Measurements from ENCODE around the gene TCF15. TPM values are rescaled to one million over a fixed set of nuclear protein-coding genes. Genes with fewer than 3 reads are reported as not detected.

Gene TCF15
- total and polyA plus RNA-seq, 4 donors: not detected

- peaks cover 0 to 3% (median 1%) of the 10 kb centered on the region in 4 donors for H3K9me3 ChIP-seq (ENCODE audit: control insufficient read depth in 4 of 4, low read length in 3 of 4)
- H3K27me3 ChIP-seq (ENCODE audit: control insufficient read depth in 4 of 4, insufficient read depth in 4 of 4, low read length in 3 of 4): no peaks in the 10 kb centered on the region
- TF ChIP-seq NR2F2 (IDR thresholded peaks at IDR 0.05) (no peak), RAD21 (IDR thresholded peaks at IDR 0.05) (no peak), JUND (IDR thresholded peaks at IDR 0.05) (no peak), HNF4A (conservative IDR thresholded peaks at IDR 0.05) (no peak), REST (IDR thresholded peaks at IDR 0.05) (no peak), YY1 (IDR thresholded peaks at IDR 0.05) (no peak), FOXA1 (IDR thresholded peaks at IDR 0.05) (no peak), RXRA (IDR thresholded peaks at IDR 0.05) (no peak), EGR1 (IDR thresholded peaks at IDR 0.05; ENCODE audit: low read depth in 2 of 2) (no peak), GABPA (IDR thresholded peaks at IDR 0.05 in 1 of 2, conservative IDR thresholded peaks at IDR 0.05 in 1 of 2) (no peak)
- no peak overlapping the region for H3K27ac ChIP-seq (ENCODE audit: low read depth in 1 of 2, low read length in 2 of 2)
- H3K4me1 ChIP-seq (ENCODE audit: control insufficient read depth in 4 of 4, insufficient read depth in 4 of 4, low read length in 3 of 4): no peaks in the 10 kb centered on the region
- no peaks in the 10 kb centered on the region for H3K36me3 ChIP-seq (ENCODE audit: control insufficient read depth in 4 of 4, insufficient read depth in 3 of 4, low read depth in 1 of 4, low read length in 3 of 4)
- no peak overlapping the region for H3K4me3 ChIP-seq (ENCODE audit: low read depth in 1 of 3, low read length in 3 of 3)
- no peak overlapping the region for H3K9ac ChIP-seq (ENCODE audit: low read depth in 1 of 2, low read length in 2 of 2)
- WGBS: 63% methylated on average over 4 of the region's 4 CpGs
- DNase-seq (ENCODE audit: low spot score): no peak
Observed at GRCh38 chr20:623704-624103, 13.6 kb upstream of the TCF15 start.

GRCh38 chr20:623021-623420 is 12.9 kb upstream of the TCF15 start:
- TF ChIP-seq REST (IDR thresholded peaks at IDR 0.05): no peak
- TF ChIP-seq EGR1 (IDR thresholded peaks at IDR 0.05; ENCODE audit: low read depth in 2 of 2): no peak
- TF ChIP-seq RAD21 (IDR thresholded peaks at IDR 0.05): no peak
- no peak for TF ChIP-seq NR2F2 (IDR thresholded peaks at IDR 0.05)
- no peak for TF ChIP-seq MAX (IDR thresholded peaks at IDR 0.05)
- no peak for TF ChIP-seq FOXA2 (IDR thresholded peaks at IDR 0.05)
- TF ChIP-seq, protein P1, sequence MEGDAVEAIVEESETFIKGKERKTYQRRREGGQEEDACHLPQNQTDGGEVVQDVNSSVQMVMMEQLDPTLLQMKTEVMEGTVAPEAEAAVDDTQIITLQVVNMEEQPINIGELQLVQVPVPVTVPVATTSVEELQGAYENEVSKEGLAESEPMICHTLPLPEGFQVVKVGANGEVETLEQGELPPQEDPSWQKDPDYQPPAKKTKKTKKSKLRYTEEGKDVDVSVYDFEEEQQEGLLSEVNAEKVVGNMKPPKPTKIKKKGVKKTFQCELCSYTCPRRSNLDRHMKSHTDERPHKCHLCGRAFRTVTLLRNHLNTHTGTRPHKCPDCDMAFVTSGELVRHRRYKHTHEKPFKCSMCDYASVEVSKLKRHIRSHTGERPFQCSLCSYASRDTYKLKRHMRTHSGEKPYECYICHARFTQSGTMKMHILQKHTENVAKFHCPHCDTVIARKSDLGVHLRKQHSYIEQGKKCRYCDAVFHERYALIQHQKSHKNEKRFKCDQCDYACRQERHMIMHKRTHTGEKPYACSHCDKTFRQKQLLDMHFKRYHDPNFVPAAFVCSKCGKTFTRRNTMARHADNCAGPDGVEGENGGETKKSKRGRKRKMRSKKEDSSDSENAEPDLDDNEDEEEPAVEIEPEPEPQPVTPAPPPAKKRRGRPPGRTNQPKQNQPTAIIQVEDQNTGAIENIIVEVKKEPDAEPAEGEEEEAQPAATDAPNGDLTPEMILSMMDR (IDR thresholded peaks at IDR 0.05; ENCODE audit: low read depth, low read length, missing input control): no peak
- no peak for TF ChIP-seq GABPA (IDR thresholded peaks at IDR 0.05 in 1 of 2, conservative IDR thresholded peaks at IDR 0.05 in 1 of 2)
- TF ChIP-seq HNF4A (conservative IDR thresholded peaks at IDR 0.05): no peak
- no peak for TF ChIP-seq YY1 (IDR thresholded peaks at IDR 0.05)
- no peak for TF ChIP-seq HNF4G (IDR thresholded peaks at IDR 0.05)
- TF ChIP-seq, protein P2, sequence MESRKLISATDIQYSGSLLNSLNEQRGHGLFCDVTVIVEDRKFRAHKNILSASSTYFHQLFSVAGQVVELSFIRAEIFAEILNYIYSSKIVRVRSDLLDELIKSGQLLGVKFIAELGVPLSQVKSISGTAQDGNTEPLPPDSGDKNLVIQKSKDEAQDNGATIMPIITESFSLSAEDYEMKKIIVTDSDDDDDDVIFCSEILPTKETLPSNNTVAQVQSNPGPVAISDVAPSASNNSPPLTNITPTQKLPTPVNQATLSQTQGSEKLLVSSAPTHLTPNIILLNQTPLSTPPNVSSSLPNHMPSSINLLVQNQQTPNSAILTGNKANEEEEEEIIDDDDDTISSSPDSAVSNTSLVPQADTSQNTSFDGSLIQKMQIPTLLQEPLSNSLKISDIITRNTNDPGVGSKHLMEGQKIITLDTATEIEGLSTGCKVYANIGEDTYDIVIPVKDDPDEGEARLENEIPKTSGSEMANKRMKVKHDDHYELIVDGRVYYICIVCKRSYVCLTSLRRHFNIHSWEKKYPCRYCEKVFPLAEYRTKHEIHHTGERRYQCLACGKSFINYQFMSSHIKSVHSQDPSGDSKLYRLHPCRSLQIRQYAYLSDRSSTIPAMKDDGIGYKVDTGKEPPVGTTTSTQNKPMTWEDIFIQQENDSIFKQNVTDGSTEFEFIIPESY (IDR thresholded peaks at IDR 0.05): no peak
- TF ChIP-seq TAF1 (conservative IDR thresholded peaks at IDR 0.05): no peak
- H3K27me3 ChIP-seq (ENCODE audit: control insufficient read depth in 4 of 4, insufficient read depth in 4 of 4, low read length in 3 of 4): no peaks in the 10 kb centered on the region
- H3K9ac ChIP-seq (ENCODE audit: low read depth in 1 of 2, low read length in 2 of 2): no peak overlapping the region

More at GRCh38 chr20:623021-623420, 12.9 kb upstream of the TCF15 start:
- Histone ChIP-seq H3K36me3 (ENCODE audit: control insufficient read depth in 4 of 4, insufficient read depth in 3 of 4, low read depth in 1 of 4, low read length in 3 of 4) (no peaks in the 10 kb centered on the region), H3K27ac (ENCODE audit: low read depth in 1 of 2, low read length in 2 of 2) (no peak overlapping the region), H3K9me3 (ENCODE audit: control insufficient read depth in 4 of 4, low read length in 3 of 4) (peaks cover 4 to 9% (median 5%) of the 10 kb centered on the region in 4 donors), H3K4me1 (ENCODE audit: control insufficient read depth in 4 of 4, insufficient read depth in 4 of 4, low read length in 3 of 4) (no peaks in the 10 kb centered on the region), H3K4me3 (ENCODE audit: low read depth in 1 of 3, low read length in 3 of 3) (no peak overlapping the region)
- no peak for DNase-seq (ENCODE audit: low spot score)
- WGBS: 25% methylated on average over 4 of the region's 4 CpGs
